Measurements from ENCODE around the gene SCRN1.
"Not testable (repeated sequence)": the region's sequence is repeated elsewhere in the genome, so short reads cannot be mapped to it uniquely, and the experiment has no call there.

SCRN1 gene

DNA sequence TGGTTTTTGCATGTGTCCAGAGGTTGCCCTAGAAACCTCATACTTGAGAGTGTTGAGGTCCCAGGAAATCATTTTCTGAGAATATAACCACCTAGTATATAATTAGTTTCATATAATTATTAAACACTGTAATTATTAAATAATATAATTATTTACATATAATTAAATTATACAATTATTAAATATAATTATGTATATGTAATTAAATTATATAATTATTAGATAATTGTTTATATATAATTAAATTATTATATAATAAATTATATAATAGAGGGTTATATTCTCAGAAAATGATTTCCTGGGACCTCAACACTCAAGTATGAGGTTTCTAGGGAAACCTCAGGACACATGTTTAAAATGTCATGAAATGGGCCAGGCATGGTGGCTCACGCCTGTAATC is 27.6 kb downstream of the SCRN1 start:
- no peak for DNase-seq

- DNase-seq = not testable (repeated sequence)
Measured at GRCh38 chr7:29961611-29962010, 28.0 kb downstream of the SCRN1 start.

GRCh38 chr7:29958667-29959358 is 30.8 kb downstream of the SCRN1 start:
- no peak for DNase-seq

DNA sequence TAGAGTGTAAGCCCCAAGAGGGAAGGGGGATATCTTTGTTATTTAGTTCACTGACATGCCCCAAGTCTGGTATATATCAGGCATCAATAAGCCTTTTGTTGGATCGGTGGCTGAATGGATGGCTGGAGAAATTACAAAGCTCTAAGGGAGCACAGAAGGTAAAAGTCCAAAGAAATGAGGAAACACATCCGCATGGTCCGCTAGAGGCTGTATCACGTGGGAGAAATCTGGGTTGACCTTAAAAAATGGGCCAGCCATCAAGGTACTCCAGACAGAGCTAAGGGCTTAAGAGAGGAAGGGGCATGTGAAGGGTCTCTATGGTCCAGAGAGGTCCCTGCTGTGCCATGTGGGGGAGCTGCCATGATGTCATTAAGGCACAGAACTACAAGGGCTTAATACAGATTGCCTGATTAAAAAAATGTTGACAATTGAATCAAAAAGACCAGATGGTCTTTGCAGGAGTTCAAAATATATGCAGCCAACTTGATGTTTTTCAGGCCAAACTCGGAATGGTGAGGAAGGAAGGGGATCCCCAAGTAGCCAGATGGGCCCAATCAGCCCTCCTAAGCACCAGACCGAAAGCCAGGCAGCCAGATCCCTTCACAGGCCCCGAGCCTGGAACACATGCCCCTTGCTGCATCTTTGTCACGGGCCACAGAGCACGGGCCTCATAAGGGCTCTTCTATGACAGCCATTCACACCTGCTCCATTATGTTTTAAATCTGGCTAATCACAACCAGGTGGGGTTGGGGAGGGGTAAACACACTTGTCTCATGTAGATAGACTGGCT is 31.9 kb downstream of the SCRN1 start:
- DNase-seq = no peak

- DNase-seq = no peak
Measured at GRCh38 chr7:29956487-29956836, 33.1 kb downstream of the SCRN1 start.

DNA sequence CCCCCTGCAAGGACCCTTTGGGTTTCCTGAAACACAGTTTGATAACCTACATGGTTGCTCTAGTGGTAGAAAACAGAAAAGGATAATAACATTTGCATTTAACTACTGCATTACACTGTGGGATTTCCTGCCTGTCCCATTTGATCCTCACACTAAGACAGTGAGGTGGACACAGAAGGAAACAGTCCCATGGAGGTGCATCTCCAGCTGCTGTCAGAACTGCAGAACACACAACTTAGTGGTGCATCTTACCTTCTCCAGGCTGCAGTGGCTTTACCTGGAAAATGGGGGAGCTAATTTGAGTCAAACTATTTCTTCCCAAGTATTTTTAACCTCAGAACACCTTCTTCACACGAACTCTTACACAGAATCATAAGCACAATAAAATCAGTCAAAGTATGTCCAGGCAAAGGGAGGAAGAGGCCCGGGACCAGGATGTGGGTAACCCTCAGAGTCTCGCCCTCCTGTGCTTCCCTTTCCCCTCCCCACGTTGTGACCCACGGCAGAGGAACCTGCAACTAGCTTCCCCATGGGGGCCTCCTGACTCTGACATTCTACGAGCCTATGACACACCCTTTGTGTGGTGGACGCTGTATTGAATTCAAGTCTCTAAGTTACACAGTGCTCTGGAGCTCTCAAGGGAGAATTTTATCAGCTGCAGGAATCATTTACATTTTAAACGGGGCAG is 33.7 kb downstream of the SCRN1 start:
- no peak for DNase-seq

DNA sequence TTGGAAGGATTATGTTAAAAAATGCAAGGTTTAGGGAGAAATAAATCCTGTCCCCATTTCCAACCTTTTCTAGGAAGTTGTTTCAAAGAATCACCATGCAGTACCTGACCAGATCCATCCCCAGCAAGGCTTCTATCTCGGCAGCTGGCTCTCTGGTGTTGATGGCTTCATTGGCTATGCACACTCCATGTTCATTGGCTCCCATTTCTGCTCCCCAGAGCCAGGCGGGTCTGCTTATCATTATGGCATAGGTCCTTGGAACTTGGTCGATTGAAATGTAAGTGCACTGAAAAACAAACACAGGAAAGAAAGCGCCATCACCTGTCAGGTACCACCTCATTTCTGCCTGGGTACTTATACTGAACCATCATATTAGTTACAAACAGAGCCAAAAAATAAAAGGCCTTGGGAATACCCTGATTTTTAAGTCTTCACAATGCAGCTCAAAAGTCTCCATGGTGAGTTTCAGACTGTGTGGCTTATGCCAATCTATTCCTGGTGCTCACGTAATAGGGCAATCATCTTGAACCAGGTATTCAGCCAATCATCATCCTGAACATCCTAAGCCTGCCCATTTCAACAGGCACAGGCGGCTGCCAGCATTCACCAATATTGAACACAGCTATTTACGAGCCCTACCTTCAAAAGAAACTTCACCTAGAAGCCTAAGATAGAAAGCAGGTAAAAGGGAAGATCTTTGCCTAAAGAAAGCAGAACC is 34.4 kb downstream of the SCRN1 start:
- DNase-seq = no peak

DNA sequence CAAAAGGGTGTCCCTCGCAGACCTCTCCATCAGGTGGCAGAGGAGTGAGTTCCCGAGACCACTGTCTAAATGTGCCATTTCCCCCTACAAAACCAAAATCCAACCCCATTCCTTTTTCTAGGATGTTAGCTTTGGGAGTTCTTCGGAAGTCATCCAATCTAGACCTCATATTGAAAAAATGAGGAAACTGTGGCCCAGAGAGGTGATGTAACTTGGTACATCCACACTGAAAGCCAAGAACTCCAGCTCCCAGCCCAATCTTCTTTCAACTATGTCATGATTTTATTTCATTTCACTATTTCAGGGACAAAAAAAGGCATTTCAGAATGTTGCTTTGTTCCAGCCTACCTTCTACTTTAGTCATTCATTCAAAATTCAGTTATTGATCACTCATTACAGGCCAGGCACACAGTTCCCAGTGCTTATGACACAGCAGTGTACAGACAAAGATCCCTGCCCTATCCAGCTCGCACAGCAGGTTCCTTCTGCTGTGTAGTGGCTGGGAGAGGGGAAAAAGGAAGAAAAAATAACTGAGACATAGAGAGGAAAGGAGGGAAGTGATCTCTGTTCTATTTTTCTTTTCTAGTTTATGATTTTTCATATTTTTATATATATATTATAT is 35.8 kb downstream of the SCRN1 start:
- DNase-seq = no peak

GRCh38 chr7:29951206-29951605 is 38.4 kb downstream of the SCRN1 start:
- no peak for DNase-seq

DNA sequence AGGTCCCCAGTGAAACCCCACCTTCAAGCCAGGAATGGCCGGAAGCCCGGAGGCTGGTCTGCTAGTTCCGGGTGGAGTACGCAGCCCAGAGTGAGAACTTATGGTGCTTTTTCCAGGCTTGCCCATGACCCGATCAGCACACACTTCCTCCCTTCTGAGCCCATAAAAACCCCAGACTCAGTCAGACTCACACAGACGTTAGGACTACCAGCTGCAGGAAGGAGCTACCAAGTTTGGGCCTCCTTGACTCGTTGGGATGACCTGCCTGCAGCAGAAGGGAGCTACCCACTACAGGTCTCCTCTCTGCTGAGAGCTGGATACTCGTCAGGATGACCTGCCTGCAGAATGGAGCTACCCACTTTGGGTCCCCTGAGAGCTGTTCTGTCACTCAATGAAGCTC is 39.1 kb downstream of the SCRN1 start:
- no peak for DNase-seq

DNA sequence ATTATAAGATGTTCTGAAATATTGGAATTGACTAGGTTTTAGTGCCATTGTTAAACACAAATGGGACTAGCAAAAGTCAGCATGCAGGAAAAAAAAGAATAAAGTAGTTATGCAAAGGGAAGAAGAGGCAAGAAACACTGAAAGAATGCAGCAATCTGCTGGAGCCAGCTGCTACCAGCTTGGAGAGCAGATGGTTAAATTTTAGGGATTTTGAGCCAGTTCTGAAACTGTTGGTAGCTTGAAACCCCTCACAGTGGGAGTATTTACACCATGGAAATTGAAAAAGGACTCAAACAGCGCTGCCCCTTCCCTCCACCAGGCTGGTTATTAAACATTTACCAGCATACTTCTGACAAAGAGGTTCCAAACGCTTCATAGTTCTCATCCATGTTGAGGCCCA is 41.0 kb downstream of the SCRN1 start:
- no peak for DNase-seq

DNA sequence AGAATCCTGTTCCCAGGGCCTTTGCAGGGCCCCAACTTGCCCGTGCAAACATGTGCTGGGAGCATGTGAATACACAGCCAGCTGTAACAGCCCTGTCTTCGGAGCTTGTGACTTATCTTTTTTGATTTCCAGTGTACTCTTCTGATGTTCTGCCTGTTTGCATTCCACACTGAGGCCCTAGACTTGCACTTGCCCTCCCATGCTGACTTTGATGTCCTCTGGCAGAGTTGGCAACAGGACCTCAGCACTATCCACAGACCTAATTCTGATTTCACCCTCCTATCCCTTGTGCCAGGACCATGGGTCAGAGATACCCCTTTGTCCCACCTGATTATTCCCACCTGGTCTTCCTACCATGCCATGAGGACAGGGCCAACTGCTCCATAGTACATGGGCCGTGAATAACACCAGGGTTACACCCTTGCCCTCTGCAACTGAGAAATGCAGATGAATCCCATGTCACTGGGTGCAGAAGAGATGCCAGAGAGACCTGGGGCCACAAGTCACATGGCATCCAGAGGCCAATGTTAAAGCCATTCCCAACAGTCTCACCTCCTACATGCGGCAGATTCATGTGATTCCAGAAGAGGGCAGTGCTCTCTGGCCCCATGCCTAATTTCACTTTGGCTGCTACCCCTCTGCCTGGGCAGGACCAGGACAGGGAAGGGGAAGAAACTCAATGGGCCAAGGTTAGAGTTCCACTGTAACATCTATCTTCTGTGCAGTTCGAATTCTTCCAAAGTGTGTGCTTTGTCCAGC is 43.0 kb downstream of the SCRN1 start:
- no peak for DNase-seq

DNA sequence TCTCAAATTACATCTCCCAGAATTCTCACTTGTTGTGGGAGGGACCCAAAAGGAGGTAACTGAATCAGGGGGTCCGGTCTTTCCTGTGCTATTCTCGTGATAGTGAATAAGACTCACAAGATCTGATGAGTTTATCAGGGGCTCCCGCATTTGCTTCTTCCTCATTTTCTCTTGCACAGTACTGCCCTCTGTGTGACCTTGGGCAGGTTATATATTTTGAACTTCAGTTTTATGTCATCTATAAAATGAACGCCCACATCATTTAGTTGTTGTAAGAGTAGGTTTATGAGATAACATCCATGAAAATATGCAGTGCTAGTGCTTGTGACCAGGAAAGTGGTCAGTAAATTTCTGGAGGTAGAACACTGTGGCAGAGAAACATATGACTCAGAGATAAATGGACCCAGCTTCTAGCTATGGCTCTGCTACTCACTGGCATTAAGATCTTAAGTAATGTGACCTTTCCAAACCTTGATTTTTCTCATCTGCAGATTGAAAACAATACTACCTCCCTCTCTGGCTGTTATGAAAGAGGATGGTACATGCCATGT is 44.3 kb downstream of the SCRN1 start:
- DNase-seq = no peak

GRCh38 chr7:29940199-29940598 is 49.4 kb downstream of the SCRN1 start:
- no peak for DNase-seq

DNA sequence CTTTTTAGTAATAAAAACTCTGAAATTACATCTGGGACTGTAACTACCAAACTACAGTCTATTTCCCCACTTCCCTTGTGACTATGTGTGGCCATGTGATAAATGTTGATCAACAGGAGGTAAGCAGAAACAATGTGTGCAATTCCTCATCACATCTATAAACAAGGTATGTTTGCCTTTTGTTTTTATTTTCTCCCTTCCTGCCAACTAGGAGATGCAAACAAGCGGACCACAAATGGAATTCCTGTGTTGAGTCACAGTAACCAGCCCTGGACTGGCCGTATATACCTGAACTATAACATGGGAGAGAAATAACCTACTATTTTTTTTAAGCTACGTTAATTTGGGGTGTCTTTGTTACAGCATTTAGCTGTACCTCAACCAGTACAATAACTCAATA is 52.5 kb downstream of the SCRN1 start:
- DNase-seq = no peak

DNA sequence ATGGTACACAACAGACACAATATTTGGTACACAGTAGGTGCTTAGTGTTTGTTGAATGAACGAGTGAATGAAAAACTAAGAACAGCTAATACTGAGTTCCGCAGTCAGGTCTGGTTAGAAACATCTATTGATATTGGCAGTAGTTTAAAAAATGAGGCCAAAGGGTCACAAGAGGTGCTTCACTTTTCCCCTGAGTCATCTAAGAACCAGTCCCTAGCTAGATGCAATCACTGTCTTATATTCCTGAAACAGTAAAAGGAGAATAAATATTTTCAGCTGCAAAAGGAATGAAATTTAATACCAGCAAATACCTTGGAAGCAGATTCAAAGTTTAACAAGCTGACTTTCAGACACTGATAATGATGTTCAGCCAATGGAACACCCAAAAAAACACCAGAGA is 54.5 kb downstream of the SCRN1 start:
- DNase-seq = no peak

- no peak for DNase-seq
Measured at GRCh38 chr7:29929018-29929807, 60.4 kb downstream of the SCRN1 start.

DNA sequence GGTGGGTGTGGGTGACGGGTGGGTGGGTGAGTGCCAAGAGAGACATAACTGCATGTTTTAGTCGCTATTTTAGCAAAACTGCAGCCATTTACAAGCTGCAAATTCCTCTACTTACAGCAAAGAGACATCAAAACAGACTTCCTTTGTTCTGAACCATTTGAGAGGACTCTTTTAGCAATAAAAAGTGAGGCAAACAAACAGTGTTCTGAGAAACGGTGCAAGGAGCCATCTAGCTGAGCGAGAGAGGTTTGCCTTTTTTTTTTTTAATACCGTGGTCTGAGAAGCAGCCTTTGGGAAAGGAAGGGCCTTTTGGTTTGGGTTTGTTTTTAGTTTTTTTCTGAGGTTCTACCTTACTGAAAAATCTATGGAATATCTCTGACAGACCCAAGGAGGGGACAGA is 62.9 kb downstream of the SCRN1 start:
- no peak for DNase-seq

DNA sequence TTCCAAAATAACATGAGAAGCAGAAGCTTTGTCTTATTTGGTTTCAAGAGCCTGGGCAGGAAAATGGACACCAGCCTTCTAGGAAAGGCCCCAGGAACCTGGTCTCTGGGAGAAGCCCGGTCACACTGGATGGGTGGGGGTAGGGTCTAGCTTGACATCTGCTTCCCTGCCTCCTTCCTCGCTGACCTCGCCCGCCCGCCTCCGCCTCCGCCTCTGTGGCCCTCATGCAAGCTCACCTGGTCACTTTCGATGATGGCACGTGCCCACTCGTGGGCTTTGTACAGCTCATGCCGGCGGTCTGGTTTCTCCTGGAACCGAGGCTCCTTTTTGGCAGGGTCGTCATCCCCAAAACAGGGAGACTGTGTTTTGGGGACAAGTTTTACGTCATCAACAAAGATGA is 63.4 kb downstream of the SCRN1 start:
- DNase-seq = no peak

- no peak for DNase-seq
Measured at GRCh38 chr7:29924684-29925083, 64.9 kb downstream of the SCRN1 start.

DNA sequence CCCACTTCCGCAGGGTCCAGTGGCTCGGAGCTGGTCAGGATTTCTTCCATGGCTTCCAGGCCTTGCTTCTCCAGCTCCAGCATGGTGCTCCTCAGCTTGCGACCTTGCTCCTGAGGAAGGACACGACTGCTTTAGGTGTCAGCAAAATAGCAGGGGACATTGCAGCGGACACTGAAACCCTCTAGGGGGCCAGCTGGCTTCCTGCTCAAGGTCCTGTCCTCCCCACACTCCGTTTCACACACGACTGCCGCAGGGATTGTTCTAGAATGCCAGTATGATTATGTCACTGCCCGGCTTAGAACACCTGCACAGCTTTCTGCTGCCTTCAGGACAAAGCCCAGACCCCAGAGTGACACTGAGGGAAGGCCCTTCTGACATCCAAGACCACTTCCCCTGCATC is 65.6 kb downstream of the SCRN1 start:
- no peak for DNase-seq

Data from stimulated activated CD4-positive, alpha-beta T cell treated with anti-CD3 and anti-CD28 coated beads, Interleukin-2, amount 100 ng/mL, for 24 hours (primary cell).